H1 (cell line): ENCODE measurements around the gene RBM38. TPM values are rescaled to one million over a fixed set of nuclear protein-coding genes. Genes with fewer than 3 reads are reported as not detected.

ENCODE experiments used
- CTCF ChIA-PET: fragments of 300-600 bp; sonication (Branson Sonifier 250); formaldehyde crosslinking; loops from one replicate; lab custom pipeline; 2021; ENCODE audit not compliant: partially characterized antibody; lab: Charles Lee
- POLR2A ChIA-PET: fragments of 300-600 bp; sonication (Branson Sonifier 250); formaldehyde crosslinking; loops from one replicate; lab custom pipeline; 2021; ENCODE audit warnings: inconsistent platforms; ENCODE audit not compliant: partially characterized antibody; lab: Charles Lee
- DNase-seq, 2 experiments: peaks; one replicate each; pipeline versions ENCODE4 v3.0.0 to v3.0.0-alpha.2; 2010 to 2022; ENCODE audit warnings: low spot score in 2 of 2, low read depth in 1 of 2, mixed read lengths in 1 of 2
- FAIRE-seq: peaks from 2 replicates; lab custom pipeline; 2011; peaks lifted over from hg19 to GRCh38; lab: Jason Lieb, UNC
- H2AFZ ChIP-seq: 2 replicates; pipeline ENCODE4 v1.8.1; 2012; ENCODE audit warnings: low read length, inconsistent platforms
- H2AK5ac ChIP-seq: 2 replicates; pipeline ENCODE4 v1.6.1; 2013; ENCODE audit warnings: low read depth, low read length
- H2BK120ac ChIP-seq: replicated peaks from 2 replicates; pipeline ENCODE3; 2013; ENCODE audit warnings: low read depth, low read length, inconsistent platforms
- H2BK12ac ChIP-seq: 2 replicates; pipeline ENCODE4 v1.6.1; 2013; ENCODE audit warnings: low read depth, low read length
- H2BK15ac ChIP-seq: 2 replicates; pipeline ENCODE4 v1.6.1; 2013; ENCODE audit warnings: low read length
- H2BK20ac ChIP-seq: 2 replicates; pipeline ENCODE4 v1.6.1; 2013; ENCODE audit warnings: low read length
- H2BK5ac ChIP-seq: 2 replicates; pipeline ENCODE4 v1.6.1; 2013; ENCODE audit warnings: low read depth, low read length
- H3K14ac ChIP-seq: 2 replicates; pipeline ENCODE4 v1.6.1; 2013; ENCODE audit warnings: inconsistent platforms; ENCODE audit not compliant: insufficient read length
- H3K18ac ChIP-seq: 2 replicates; pipeline ENCODE4 v1.6.1; 2013; ENCODE audit warnings: low read length; ENCODE audit errors: extremely low read depth
- H3K23ac ChIP-seq: 2 replicates; pipeline ENCODE4 v1.6.1; 2013; ENCODE audit warnings: inconsistent platforms; ENCODE audit not compliant: insufficient read length
- H3K23me2 ChIP-seq: 2 replicates; pipeline ENCODE4 v1.6.1; 2013; ENCODE audit warnings: low read depth, low read length
- H3K27ac ChIP-seq: 2 replicates; pipeline ENCODE4 v1.6.1; 2011; ENCODE audit warnings: low read depth, low read length, inconsistent platforms
- H3K27me3 ChIP-seq, 4 experiments: replicated peaks in 1 of 4; 1 replicate in 1 of 4; 2 replicates in 3 of 4; pipeline versions ENCODE4 v1.6.1 to v1.8.1; 2011 to 2013; ENCODE audit warnings: low read length in 3 of 4, mild to moderate bottlenecking in 3 of 4, inconsistent platforms in 2 of 4, mixed read lengths in 2 of 4, moderate library complexity in 1 of 4; ENCODE audit not compliant: control insufficient read depth in 3 of 4, insufficient read depth in 3 of 4; ENCODE audit errors: extremely low read depth in 1 of 4
- H3K36me3 ChIP-seq, 4 experiments: 2 replicates each; pipeline versions ENCODE4 v1.6.1 to v1.8.1; 2011 to 2013; ENCODE audit warnings: mild to moderate bottlenecking in 4 of 4, low read length in 3 of 4, moderate library complexity in 2 of 4, control low read depth in 1 of 4, inconsistent platforms in 1 of 4; ENCODE audit not compliant: insufficient read depth in 4 of 4, control insufficient read depth in 2 of 4
- H3K4ac ChIP-seq: replicated peaks from 2 replicates; pipeline ENCODE3; 2013; ENCODE audit warnings: low read length, low read depth, mixed read lengths, inconsistent platforms; ENCODE audit not compliant: insufficient read length
- H3K4me1 ChIP-seq, 4 experiments: replicated peaks in 1 of 4; 1 replicate in 1 of 4; 2 replicates in 3 of 4; pipeline versions ENCODE4 v1.6.1 to v1.8.1; 2011 to 2013; ENCODE audit warnings: low read length in 3 of 4, inconsistent platforms in 2 of 4, mixed read lengths in 1 of 4; ENCODE audit not compliant: insufficient read depth in 4 of 4, control insufficient read depth in 3 of 4
- H3K4me2 ChIP-seq, 2 experiments: 2 replicates each; pipeline versions ENCODE4 v1.6.1 to v1.8.1; 2011 to 2013; ENCODE audit warnings: low read depth in 2 of 2, low read length in 2 of 2, control low read depth in 1 of 2, inconsistent platforms in 1 of 2, mild to moderate bottlenecking in 1 of 2; ENCODE audit not compliant: insufficient read depth in 1 of 2
- H3K4me3 ChIP-seq, 4 experiments: fragments of 200-600, 300-600 bp in 1 of 4; sonication (generic), shearing (Covaris generic), sonication (Bioruptor Twin) in 1 of 4; 2 replicates each; pipeline versions ENCODE4 v1.5.1 to v1.8.1; 2011 to 2016; ENCODE audit warnings: low read length in 4 of 4, low read depth in 3 of 4, control low read depth in 2 of 4, inconsistent platforms in 2 of 4, mild to moderate bottlenecking in 2 of 4, mixed read lengths in 1 of 4, moderate library complexity in 1 of 4; ENCODE audit not compliant: insufficient read depth in 2 of 4; ENCODE audit errors: extremely low read depth in 1 of 4
- H3K56ac ChIP-seq: replicated peaks from 2 replicates; pipeline ENCODE3; 2013; ENCODE audit warnings: low read depth, mild to moderate bottlenecking, mixed read lengths, low read length, inconsistent platforms; ENCODE audit not compliant: insufficient read length
- H3K79me1 ChIP-seq: 2 replicates; pipeline ENCODE4 v1.6.1; 2013; ENCODE audit warnings: low read depth, low read length, control low read depth
- H3K79me2 ChIP-seq, 2 experiments: 2 replicates each; pipeline versions ENCODE4 v1.6.1 to v1.8.1; 2012 to 2013; ENCODE audit warnings: low read length in 2 of 2, mild to moderate bottlenecking in 2 of 2, inconsistent platforms in 1 of 2; ENCODE audit not compliant: insufficient read depth in 2 of 2, control insufficient read depth in 1 of 2
- H3K9ac ChIP-seq, 4 experiments: replicated peaks in 1 of 4; 1 replicate in 1 of 4; 2 replicates in 3 of 4; pipeline versions ENCODE4 v1.6.1 to v1.8.1; 2011 to 2013; ENCODE audit warnings: low read depth in 3 of 4, low read length in 3 of 4, control low read depth in 2 of 4, mild to moderate bottlenecking in 2 of 4, moderate library complexity in 2 of 4, inconsistent platforms in 1 of 4; ENCODE audit errors: extremely low read depth in 1 of 4
- H3K9me3 ChIP-seq, 2 experiments: 2 replicates each; pipeline versions ENCODE4 v1.6.1 to v1.8.1; 2012 to 2013; ENCODE audit warnings: mild to moderate bottlenecking in 2 of 2, moderate library complexity in 2 of 2, control low read depth in 1 of 2, inconsistent platforms in 1 of 2, low read depth in 1 of 2, low read length in 1 of 2, mixed read lengths in 1 of 2; ENCODE audit not compliant: insufficient read depth in 2 of 2
- H4K20me1 ChIP-seq, 2 experiments: replicated peaks in 1 of 2; 2 replicates each; pipeline versions ENCODE3 to v1.8.1; 2011 to 2013; ENCODE audit warnings: inconsistent platforms in 2 of 2, low read length in 2 of 2, mild to moderate bottlenecking in 1 of 2; ENCODE audit not compliant: insufficient read depth in 2 of 2, control insufficient read depth in 1 of 2
- H4K5ac ChIP-seq: 2 replicates; pipeline ENCODE4 v1.6.1; 2013; ENCODE audit warnings: low read length, low read depth, mixed read lengths, inconsistent platforms; ENCODE audit not compliant: insufficient read length
- H4K8ac ChIP-seq: 2 replicates; pipeline ENCODE4 v1.8.0; 2013; ENCODE audit warnings: mild to moderate bottlenecking, moderate library complexity, low read length, inconsistent platforms; ENCODE audit not compliant: insufficient read depth; ENCODE audit errors: extremely low read depth
- H4K91ac ChIP-seq: replicated peaks from 2 replicates; pipeline ENCODE3; 2013; ENCODE audit warnings: low read length, mixed read lengths, inconsistent platforms; ENCODE audit not compliant: insufficient read length
- CBX5 ChIP-seq: fragments of 300-800, 300-1000 bp; sonication (generic); IDR thresholded peaks from 2 replicates; pipeline ENCODE4 v1.7.1; 2016; ENCODE audit warnings: antibody characterized with exemption, low read length, low read depth
- EZH2 ChIP-seq: fragments of 200-600 bp; sonication (generic); IDR thresholded peaks from 2 replicates; pipeline ENCODE4 v1.7.1; 2012; ENCODE audit warnings: low read depth, mild to moderate bottlenecking, moderate library complexity, low read length, inconsistent platforms; ENCODE audit not compliant: severe bottlenecking
- GABPA ChIP-seq: IDR thresholded peaks from 2 replicates; pipeline ENCODE4 v1.6.1; 2011; ENCODE audit warnings: mild to moderate bottlenecking, low read length, moderate library complexity, borderline replicate concordance; ENCODE audit not compliant: insufficient read depth
- RAD21 ChIP-seq, 2 experiments: IDR thresholded peaks in 1 of 2; conservative IDR thresholded peaks in 1 of 2; 2 replicates each; pipeline ENCODE4 v1.6.1; 2011; ENCODE audit warnings: low read depth in 2 of 2, low read length in 2 of 2, improper control_type of control experiment in 1 of 2, inconsistent platforms in 1 of 2, mild to moderate bottlenecking in 1 of 2, moderate library complexity in 1 of 2
- RFX5 ChIP-seq: IDR thresholded peaks from 2 replicates; pipeline ENCODE4 v1.6.1; 2011; ENCODE audit warnings: low read depth, low read length, improper control_type of control experiment, borderline replicate concordance
- SIX5 ChIP-seq: IDR thresholded peaks from 2 replicates; pipeline ENCODE4 v1.6.1; 2011; ENCODE audit warnings: mild to moderate bottlenecking, low read depth, low read length
- SP2 ChIP-seq: IDR thresholded peaks from 2 replicates; pipeline ENCODE4 v1.6.1; 2012; ENCODE audit warnings: mild to moderate bottlenecking, low read length, inconsistent platforms
- WGBS, 2 experiments: shearing (Covaris generic) in 1 of 2; methylation state at CpG; one replicate each; pipeline versions ENCODE4 v1.1.6 to v1.1.7; 2013 to 2015; ENCODE audit warnings: low lambda C conversion rate in 2 of 2, mixed read lengths in 2 of 2, inconsistent platforms in 1 of 2, low coverage in 1 of 2, missing lambda C conversion rate in 1 of 2; ENCODE audit not compliant: insufficient replicate concordance in 2 of 2, insufficient coverage in 1 of 2, insufficient read length in 1 of 2; ENCODE audit errors: extremely low coverage in 1 of 2, missing lambda C conversion rate in 1 of 2; 5-methylcytosine and 5-hydroxymethylcytosine counted together
- polyA plus RNA-seq, 7 experiments: library from polyadenylated mRNA; depleted of rRNA in 3 of 7; stranded (reverse) in 5 of 7; unstranded in 2 of 7; fragments of >200 nt in 5 of 7; fragments of 200-250 nt in 2 of 7; gene quantifications; 1 replicate in 5 of 7; 2 replicates in 1 of 7; 4 replicates in 1 of 7; pipeline versions ENCODE4 v1.2.1 to v1.2.3, GENCODE V29; 2011 to 2013; ENCODE audit warnings: missing spikeins in 2 of 7, mixed read lengths in 2 of 7
- total RNA-seq: library from RNA; stranded (reverse); fragmentation: NEBNext Ultra II Directional; extraction: Animal tissue kit (Norgen Biotek cat#: 25700); gene quantifications from 2 replicates; pipeline ENCODE4 v1.2.1, GENCODE V29; 2021
- TF ChIP-seq, protein P1 (sequence below): IDR thresholded peaks from 2 replicates; pipeline ENCODE4 v1.6.1; 2011; ENCODE audit warnings: low read length, improper control_type of control experiment

RBM38 gene
- total and polyA plus RNA-seq, 2 of the 8 experiments (the other 6 are each of a cell fraction or from before 2014, with no cell fraction given), result 57.7 to 109 TPM

DNA sequence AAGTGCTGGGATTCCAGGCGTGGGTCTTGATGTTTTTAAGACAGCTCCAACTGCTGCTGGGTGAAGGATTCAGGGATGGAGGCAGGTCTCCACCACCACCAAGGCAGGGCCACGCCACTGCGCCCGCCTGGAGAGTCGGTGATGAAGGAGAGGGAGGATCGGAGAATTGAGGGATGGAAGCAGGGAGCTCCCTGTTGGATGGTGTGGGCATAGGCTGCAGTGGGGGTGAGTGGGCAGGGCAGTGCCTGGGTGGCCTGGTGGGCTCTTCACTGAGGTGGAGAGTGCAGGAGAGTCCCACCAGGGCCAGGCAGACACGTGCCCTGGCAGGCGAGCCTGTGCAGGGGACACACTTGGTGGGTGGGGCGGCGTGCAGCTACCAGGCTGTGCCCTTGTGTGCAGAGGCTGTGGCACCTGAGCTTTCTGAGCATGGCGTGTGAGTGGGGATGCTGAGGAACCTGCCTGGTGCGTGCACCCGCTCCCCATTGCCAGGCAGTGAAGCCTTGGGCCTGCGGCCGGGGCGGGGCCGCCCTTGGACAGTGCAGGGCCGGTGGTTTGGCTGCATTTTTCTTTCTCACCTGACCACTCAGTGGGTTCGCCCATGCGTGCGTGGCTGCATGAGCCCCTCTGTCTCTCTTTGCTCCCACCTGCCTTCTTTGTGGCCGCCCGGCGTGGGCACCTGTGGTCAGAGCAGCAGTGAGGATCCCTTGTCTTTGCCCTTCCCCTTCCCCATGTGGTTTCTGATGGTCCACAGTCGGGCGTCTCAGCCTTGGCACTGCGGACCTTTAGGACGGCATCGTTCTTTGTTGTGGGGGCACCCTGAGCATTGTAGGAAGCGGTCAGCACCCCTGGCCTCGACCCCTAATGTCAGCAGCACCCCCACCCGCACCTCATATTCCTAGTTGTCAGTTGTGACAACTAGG is 11.3 kb downstream of the RBM38 start:
- Histone ChIP-seq H2BK20ac (no peak overlapping the region), H3K18ac (no peak overlapping the region), H4K20me1 (peaks cover 16 to 44% of the 10 kb centered on the region in 2 experiments), H4K5ac (no peak overlapping the region), H3K27ac (no peak overlapping the region), H4K8ac (no peak overlapping the region), H3K4me3 (no peak overlapping the region), H3K23ac (no peak overlapping the region), H3K4ac (no peak overlapping the region), H2BK120ac (no peak overlapping the region), H3K79me1 (peaks cover 15% of the 10 kb centered on the region), H2BK12ac (no peak overlapping the region), H3K56ac (no peak overlapping the region), H3K23me2 (no peaks in the 10 kb centered on the region), H3K9ac (no peak overlapping the region), H2BK5ac (no peak overlapping the region), H3K4me1 (no peaks in the 10 kb centered on the region), H3K27me3 (no peaks in the 10 kb centered on the region)
- FAIRE-seq (no peak), DNase-seq (no peak)
- POLR2A ChIA-PET, result interaction anchor here (0.6 to 3.2 kb wide), 4 partner anchors 7 to 23 kb away, joined by 3 to 11 read pairs (median 4); no protein-coding TSS in a partner anchor
- TF ChIP-seq CBX5, result no peak
- TF ChIP-seq RAD21 (IDR thresholded peaks at IDR 0.05 in 1 of 2, conservative IDR thresholded peaks at IDR 0.05 in 1 of 2; ENCODE audit: low read depth in 2 of 2, low read length in 2 of 2), result no peak
- TF ChIP-seq, protein P1, sequence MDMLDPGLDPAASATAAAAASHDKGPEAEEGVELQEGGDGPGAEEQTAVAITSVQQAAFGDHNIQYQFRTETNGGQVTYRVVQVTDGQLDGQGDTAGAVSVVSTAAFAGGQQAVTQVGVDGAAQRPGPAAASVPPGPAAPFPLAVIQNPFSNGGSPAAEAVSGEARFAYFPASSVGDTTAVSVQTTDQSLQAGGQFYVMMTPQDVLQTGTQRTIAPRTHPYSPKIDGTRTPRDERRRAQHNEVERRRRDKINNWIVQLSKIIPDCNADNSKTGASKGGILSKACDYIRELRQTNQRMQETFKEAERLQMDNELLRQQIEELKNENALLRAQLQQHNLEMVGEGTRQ, result no peak
- TF ChIP-seq SIX5, result no peak
- TF ChIP-seq SP2, result no peak
- no peak for TF ChIP-seq GABPA
- no peak for TF ChIP-seq RFX5
- TF ChIP-seq EZH2, result no peak
- TF ChIP-seq, all 59 proteins: peak for 0
- Histone ChIP-seq H2AFZ (no peak overlapping the region), H4K91ac (no peak overlapping the region), H3K36me3 (peaks cover 1 to 44% (median 27%) of the 10 kb centered on the region in 4 experiments; a peak in 7 of 8 replicates), H2BK15ac (no peak overlapping the region), H2AK5ac (no peak overlapping the region), H3K14ac (no peak overlapping the region), H3K4me2 (no peak overlapping the region), H3K79me2 (peaks cover under 1 to 48% of the 10 kb centered on the region in 2 experiments; a peak in 3 of 4 replicates), H3K9me3 (no peaks in the 10 kb centered on the region)
- CTCF ChIA-PET, result interaction anchor here (0.7 to 1.9 kb wide), 10 partner anchors 10 to 822 kb away, joined by 3 to 9 read pairs (median 4); no protein-coding TSS in a partner anchor
- WGBS, 2 experiments, result 90% methylated on average over 32 of the region's 32 CpGs; no CpG with 5 or more reads in 1 of the 2 experiments
